Common myeloid progenitor, CD34-positive (primary cell): ENCODE data around the gene RASA1.

ENCODE experiments used
- CTCF ChIA-PET: fragments of 350-600 bp; sonication (Branson Sonifier 250); formaldehyde crosslinking; loops from one replicate; lab custom pipeline; 2021; ENCODE audit warnings: antibody characterized with exemption; lab: Charles Lee
- POLR2A ChIA-PET: fragments of 350-600 bp; sonication (Branson Sonifier 250); formaldehyde crosslinking; loops from one replicate; lab custom pipeline; 2021; ENCODE audit warnings: antibody characterized with exemption; lab: Charles Lee
- DNase-seq, 3 donors: peaks; one replicate each; pipeline versions ENCODE4 v3.0.0 to v3.0.0-alpha.2; 2013
- H3K27ac ChIP-seq, 2 experiments: 1 replicate in 1 of 2; 2 replicates in 1 of 2; pipeline ENCODE4 v1.7.0; 2013; ENCODE audit warnings: inconsistent platforms in 2 of 2, low read length in 2 of 2, mild to moderate bottlenecking in 2 of 2, low read depth in 1 of 2, moderate library complexity in 1 of 2; ENCODE audit not compliant: severe bottlenecking in 2 of 2, insufficient read depth in 1 of 2, poor library complexity in 1 of 2
- H3K27me3 ChIP-seq, 5 experiments: replicated peaks in 2 of 5; 1 replicate in 3 of 5; 2 replicates in 2 of 5; pipeline versions ENCODE4 v1.6.1 to v1.7.0; 2013; ENCODE audit warnings: low read length in 4 of 5, mild to moderate bottlenecking in 2 of 5, moderate library complexity in 2 of 5, inconsistent platforms in 1 of 5; ENCODE audit not compliant: insufficient read depth in 5 of 5, control insufficient read depth in 4 of 5
- H3K36me3 ChIP-seq, 4 experiments: 1 replicate in 2 of 4; 2 replicates in 2 of 4; pipeline versions ENCODE4 v1.6.1 to v1.7.0; 2013; ENCODE audit warnings: low read length in 3 of 4, control low read depth in 1 of 4, mild to moderate bottlenecking in 1 of 4; ENCODE audit not compliant: control insufficient read depth in 4 of 4, insufficient read depth in 4 of 4
- H3K4me1 ChIP-seq, 4 experiments: 1 replicate in 3 of 4; 2 replicates in 1 of 4; pipeline versions ENCODE4 v1.6.1 to v1.7.1; 2013; ENCODE audit warnings: low read length in 3 of 4, mild to moderate bottlenecking in 3 of 4, control low read depth in 1 of 4, inconsistent platforms in 1 of 4, moderate library complexity in 1 of 4; ENCODE audit not compliant: control insufficient read depth in 4 of 4, insufficient read depth in 4 of 4; ENCODE audit errors: control extremely low read depth in 1 of 4
- H3K4me3 ChIP-seq, 7 experiments: 1 replicate in 4 of 7; 2 replicates in 3 of 7; pipeline versions ENCODE4 v1.5.1 to v1.7.0; 2013; ENCODE audit warnings: mild to moderate bottlenecking in 7 of 7, low read length in 6 of 7, moderate library complexity in 6 of 7, inconsistent platforms in 2 of 7, low read depth in 2 of 7, control low read depth in 1 of 7; ENCODE audit not compliant: insufficient read depth in 4 of 7, control insufficient read depth in 1 of 7; ENCODE audit errors: extremely low read depth in 1 of 7
- H3K9me3 ChIP-seq, 5 experiments: 1 replicate in 4 of 5; 2 replicates in 1 of 5; pipeline versions ENCODE4 v1.6.1 to v1.7.1; 2013; ENCODE audit warnings: low read length in 4 of 5, mild to moderate bottlenecking in 2 of 5, inconsistent platforms in 1 of 5, low read depth in 1 of 5, moderate library complexity in 1 of 5; ENCODE audit not compliant: control insufficient read depth in 4 of 5, insufficient read depth in 2 of 5; ENCODE audit errors: control extremely low read depth in 1 of 5
- WGBS: methylation state at CpG from one replicate; pipeline ENCODE4 v1.1.5; 2013; ENCODE audit not compliant: insufficient coverage; 5-methylcytosine and 5-hydroxymethylcytosine counted together

RASA1 gene

GRCh38 chr5:87392801-87393200, 125.1 kb downstream of the RASA1 start:
- H3K4me3 ChIP-seq = no peak overlapping the region
- no peaks in the 10 kb centered on the region for H3K27me3 ChIP-seq
- WGBS = 100% methylated on average over 1 of the region's 4 CpGs
- ChIA-PET POLR2A (no interaction called here), CTCF (interaction anchor here (1.1 to 1.3 kb wide), 4 partner anchors 7 to 16 kb away, joined by 3 to 7 read pairs (median 5); no protein-coding TSS in a partner anchor)
- H3K36me3 ChIP-seq = peaks cover 19 to 98% (median 59%) of the 10 kb centered on the region in 4 experiments
- H3K27ac ChIP-seq = no peak overlapping the region
- no peaks in the 10 kb centered on the region for H3K9me3 ChIP-seq
- H3K4me1 ChIP-seq = no peaks in the 10 kb centered on the region
- no peak for DNase-seq

DNA sequence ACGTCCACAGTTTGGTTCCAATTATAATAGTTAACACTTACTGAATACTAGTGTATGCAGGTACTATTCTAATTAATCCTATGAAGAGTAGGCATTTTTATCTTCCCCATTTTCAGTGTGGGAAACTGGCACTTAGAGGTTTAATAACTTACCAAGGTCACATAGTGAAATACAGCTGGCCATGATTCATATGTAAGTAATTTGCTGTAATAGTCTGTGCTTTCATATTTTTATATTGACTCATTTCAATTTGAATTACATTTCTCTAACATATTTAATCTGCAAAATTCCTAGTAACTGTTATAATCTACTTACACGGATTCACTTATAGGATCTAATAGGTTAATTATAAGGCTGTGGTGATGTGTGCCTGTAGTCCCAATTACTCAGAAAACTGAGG, 125.6 kb downstream of the RASA1 start:
- no peak overlapping the region for H3K27ac ChIP-seq
- H3K4me1 ChIP-seq = no peaks in the 10 kb centered on the region
- no peaks in the 10 kb centered on the region for H3K9me3 ChIP-seq
- ChIA-PET POLR2A (no interaction called here), CTCF (no interaction called here)
- no peak overlapping the region for H3K4me3 ChIP-seq
- peaks cover 17 to 97% (median 57%) of the 10 kb centered on the region in 4 experiments for H3K36me3 ChIP-seq
- WGBS = no CpG with 5 or more reads among the region's 2 CpGs
- no peaks in the 10 kb centered on the region for H3K27me3 ChIP-seq
- DNase-seq = no peak

- ChIA-PET POLR2A (no interaction called here), CTCF (interaction anchor here (0.9 kb wide), 1 partner anchor 12 kb away, joined by 3 read pairs; no protein-coding TSS in a partner anchor)
- Histone ChIP-seq H3K36me3 (peaks cover 14 to 95% (median 57%) of the 10 kb centered on the region in 4 experiments), H3K4me3 (no peak overlapping the region), H3K4me1 (peaks cover 0 to 6% (median 3%) of the 10 kb centered on the region in 4 experiments), H3K27ac (no peak overlapping the region), H3K27me3 (no peaks in the 10 kb centered on the region), H3K9me3 (no peaks in the 10 kb centered on the region)
- DNase-seq = no peak
- no CpG with 5 or more reads among the region's 3 CpGs for WGBS
Measured at GRCh38 chr5:87394411-87395165, 126.9 kb downstream of the RASA1 start.

DNA sequence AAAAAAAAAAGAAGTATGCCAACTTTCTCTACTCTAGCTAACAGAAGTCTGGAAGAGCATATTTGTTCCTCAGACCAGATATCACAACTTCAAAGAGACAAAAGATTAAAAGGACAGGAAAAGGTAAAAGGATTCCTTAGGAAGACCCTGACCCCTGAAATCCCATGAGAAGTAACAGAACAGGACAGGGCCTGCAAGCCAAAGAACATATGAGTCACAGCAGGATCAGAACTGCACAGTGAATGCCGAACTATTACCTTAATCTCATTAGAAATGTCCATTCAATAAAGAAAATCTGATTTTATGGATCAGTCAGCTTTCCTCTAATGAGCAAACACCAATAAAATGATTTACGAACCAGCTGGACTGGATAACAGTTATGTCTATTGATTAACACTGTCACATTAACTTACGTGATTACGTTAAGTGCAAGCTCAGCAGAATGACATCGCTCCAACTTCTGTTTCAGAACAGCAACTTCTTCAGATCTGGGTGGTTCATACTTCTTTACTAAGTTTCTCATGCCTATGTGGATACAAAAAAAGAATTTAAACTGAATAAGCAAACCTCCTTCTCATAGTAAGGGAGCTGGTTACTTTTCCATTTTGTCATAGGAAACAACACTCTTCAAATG, 131.4 kb downstream of the RASA1 start:
- DNase-seq = no peak
- 100% methylated on average over 3 of the region's 5 CpGs for WGBS
- peaks cover 0 to 85% (median 48%) of the 10 kb centered on the region in 4 experiments for H3K36me3 ChIP-seq

GRCh38 chr5:87399720-87400119, 132.0 kb downstream of the RASA1 start:
- no peaks in the 10 kb centered on the region for H3K27me3 ChIP-seq
- H3K4me3 ChIP-seq = no peak overlapping the region
- H3K4me1 ChIP-seq = peaks cover 0 to 12% (median 9%) of the 10 kb centered on the region in 4 experiments
- WGBS = no CpG with 5 or more reads among the region's 2 CpGs
- ChIA-PET POLR2A (interaction anchor here (0.9 kb wide), 1 partner anchor 13 kb away, joined by 3 read pairs; the partner anchor contains the start of gene CCNH), CTCF (interaction anchor here (0.8 to 3.2 kb wide), 12 partner anchors 8 to 519 kb away, joined by 3 to 13 read pairs (median 5); partner anchors contain the start of gene CCNH)
- H3K27ac ChIP-seq = no peak overlapping the region
- peaks cover 0 to 84% (median 49%) of the 10 kb centered on the region in 4 experiments for H3K36me3 ChIP-seq
- no peaks in the 10 kb centered on the region for H3K9me3 ChIP-seq
- DNase-seq = peak; percentile 11 to 52 (median 43)

More for the DNA sequence above, 131.4 kb downstream of the RASA1 start:
- Histone ChIP-seq H3K9me3 (no peaks in the 10 kb centered on the region), H3K27me3 (no peaks in the 10 kb centered on the region), H3K4me3 (no peak overlapping the region), H3K4me1 (peaks cover 0 to 12% (median 9%) of the 10 kb centered on the region in 4 experiments), H3K27ac (no peak overlapping the region)
- POLR2A ChIA-PET = no interaction called here
- CTCF ChIA-PET = interaction anchor here (1.3 to 3.2 kb wide), 5 partner anchors 9 to 319 kb away, joined by 4 to 13 read pairs (median 8); partner anchors contain the start of gene CCNH

DNA sequence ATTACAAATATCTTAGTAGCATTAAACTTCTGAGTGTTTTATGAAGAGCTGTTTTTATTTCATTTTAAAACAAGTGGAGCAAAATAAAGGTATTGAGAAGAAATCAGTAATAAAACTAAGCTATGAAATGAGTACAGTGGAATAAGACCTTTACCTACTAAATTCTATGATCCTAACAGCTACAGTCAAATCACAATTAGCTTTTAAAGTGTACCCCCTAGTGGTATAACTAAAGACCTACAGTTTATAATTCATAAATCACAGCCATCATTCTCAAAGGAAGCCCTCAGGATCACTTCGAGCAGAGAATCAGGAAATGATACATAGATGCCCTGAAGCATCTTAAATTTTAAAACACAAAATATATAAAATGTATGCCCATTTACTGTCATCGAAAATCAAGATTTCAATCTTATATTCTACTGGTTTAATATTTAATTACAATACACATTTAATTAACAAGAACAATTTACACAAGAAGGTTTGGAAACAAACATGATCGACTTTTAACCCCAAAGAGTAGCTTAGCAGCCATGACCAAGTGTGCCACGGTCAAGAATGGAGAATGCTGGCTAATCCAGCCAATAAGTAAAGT, 132.7 kb downstream of the RASA1 start:
- Histone ChIP-seq H3K36me3 (peaks cover 0 to 83% (median 51%) of the 10 kb centered on the region in 4 experiments), H3K4me1 (peaks cover 0 to 12% (median 9%) of the 10 kb centered on the region in 4 experiments), H3K4me3 (no peak overlapping the region), H3K27ac (no peak overlapping the region), H3K27me3 (no peaks in the 10 kb centered on the region), H3K9me3 (no peaks in the 10 kb centered on the region)
- ChIA-PET POLR2A (interaction anchor here (0.9 kb wide), 1 partner anchor 12 kb away, joined by 3 read pairs; the partner anchor contains the start of gene CCNH), CTCF (interaction anchor here (0.8 to 3.2 kb wide), 12 partner anchors 8 to 520 kb away, joined by 3 to 13 read pairs (median 5); partner anchors contain the start of gene CCNH)
- 0% methylated on average over 1 of the region's 4 CpGs for WGBS
- DNase-seq = peak; percentile 38 to 53 (median 51)
